Osteoblast (primary cell): Measurements from ENCODE around the gene PTPRC. TPM values are rescaled to one million over a fixed set of nuclear protein-coding genes. Genes with fewer than 3 reads are reported as not detected.

Source experiments
- DNase-seq: peaks from one replicate; pipeline ENCODE4 v3.0.0; 2011; ENCODE audit warnings: low spot score, mixed read lengths; ENCODE audit not compliant: insufficient read length; ENCODE audit errors: missing footprints
- H2AFZ ChIP-seq: 2 replicates; pipeline ENCODE4 v1.6.0; 2011; ENCODE audit warnings: mild to moderate bottlenecking, low read length
- H3K27ac ChIP-seq: 2 replicates; pipeline ENCODE4 v1.5.1; 2011; ENCODE audit warnings: mild to moderate bottlenecking, low read depth, low read length, moderate library complexity
- H3K27me3 ChIP-seq: 2 replicates; pipeline ENCODE4 v1.6.0; 2012; ENCODE audit warnings: mild to moderate bottlenecking, control low read depth, inconsistent platforms, low read length, moderate library complexity; ENCODE audit not compliant: insufficient read depth
- H3K36me3 ChIP-seq: 2 replicates; pipeline ENCODE4 v1.5.1; 2011; ENCODE audit warnings: mild to moderate bottlenecking, low read length, control low read depth, moderate library complexity; ENCODE audit not compliant: insufficient read depth
- H3K4me1 ChIP-seq: 2 replicates; pipeline ENCODE4 v1.5.1; 2011; ENCODE audit warnings: mild to moderate bottlenecking, low read length, control low read depth, moderate library complexity; ENCODE audit not compliant: insufficient read depth
- H3K4me2 ChIP-seq: 2 replicates; pipeline ENCODE4 v1.6.0; 2011; ENCODE audit warnings: mild to moderate bottlenecking, low read length; ENCODE audit not compliant: insufficient read depth
- H3K4me3 ChIP-seq: fragments of 200-600 bp; sonication (generic); 3 replicates; pipeline ENCODE4 v1.5.1; 2012; ENCODE audit warnings: mild to moderate bottlenecking, low read length, inconsistent platforms; ENCODE audit not compliant: insufficient read depth
- H3K79me2 ChIP-seq: 2 replicates; pipeline ENCODE4 v1.6.0; 2012; ENCODE audit warnings: mild to moderate bottlenecking, low read length, control low read depth, inconsistent platforms; ENCODE audit not compliant: insufficient read depth
- H3K9me3 ChIP-seq: 2 replicates; pipeline ENCODE4 v1.5.1; 2011; ENCODE audit warnings: low read depth, low read length, control low read depth
- H4K20me1 ChIP-seq: 2 replicates; pipeline ENCODE4 v1.6.0; 2012; ENCODE audit warnings: mild to moderate bottlenecking, low read length, control low read depth; ENCODE audit not compliant: insufficient read depth
- CTCF ChIP-seq: IDR thresholded peaks from 2 replicates; pipeline ENCODE4 v1.5.1; 2011; ENCODE audit warnings: mild to moderate bottlenecking, low read depth, low read length, moderate library complexity; ENCODE audit errors: extremely low read depth
- total RNA-seq: library from RNA; depleted of rRNA; stranded (reverse); fragments of >200 nt; gene quantifications from 2 replicates; pipeline ENCODE4 v1.2.3, GENCODE V29; 2012

Gene PTPRC
- total RNA-seq, 1 donor, result 1.1 TPM

- Histone ChIP-seq H3K4me3 (no peak overlapping the region), H3K36me3 (no peaks in the 10 kb centered on the region), H2AFZ (no peak overlapping the region), H3K27me3 (no peaks in the 10 kb centered on the region), H3K27ac (no peak overlapping the region), H3K9me3 (no peaks in the 10 kb centered on the region), H3K79me2 (no peaks in the 10 kb centered on the region), H3K4me1 (peaks cover 33% of the 10 kb centered on the region), H4K20me1 (no peaks in the 10 kb centered on the region), H3K4me2 (no peak overlapping the region)
- no peak for DNase-seq
- TF ChIP-seq CTCF, result no peak
Observed at GRCh38 chr1:198674009-198674408, 35.2 kb downstream of the PTPRC start.

- no peak for DNase-seq
- Histone ChIP-seq H2AFZ (no peak overlapping the region), H3K4me1 (peaks cover 25% of the 10 kb centered on the region), H3K79me2 (no peaks in the 10 kb centered on the region), H3K27me3 (no peaks in the 10 kb centered on the region), H3K27ac (peak overlapping the region; percentile 7), H3K4me2 (no peak overlapping the region), H3K9me3 (no peaks in the 10 kb centered on the region), H3K36me3 (no peaks in the 10 kb centered on the region), H4K20me1 (no peaks in the 10 kb centered on the region), H3K4me3 (no peak overlapping the region)
- no peak for TF ChIP-seq CTCF
Observed at GRCh38 chr1:198676253-198676652, 37.4 kb downstream of the PTPRC start.

DNA sequence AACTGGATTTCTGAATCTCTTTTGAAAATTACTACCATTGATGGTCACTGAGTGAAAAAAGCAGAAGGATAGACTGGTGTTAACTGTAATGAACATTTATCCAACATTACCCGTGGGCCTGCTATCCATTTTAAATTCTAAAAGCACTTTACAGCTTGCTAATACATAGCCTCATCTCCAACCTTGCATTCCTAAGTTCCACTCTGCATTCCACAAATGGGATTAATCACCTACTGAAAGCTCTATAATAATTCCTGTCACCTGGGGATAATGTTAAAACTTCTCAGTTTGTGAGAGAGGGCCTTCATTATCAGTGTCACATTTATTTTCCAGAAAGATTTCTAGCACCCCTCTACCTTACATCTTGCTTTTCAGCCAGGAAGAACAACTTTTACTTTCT lies 38.2 kb downstream of the PTPRC start:
- Histone ChIP-seq H3K36me3 (no peaks in the 10 kb centered on the region), H3K9me3 (no peaks in the 10 kb centered on the region), H3K4me3 (no peak overlapping the region), H3K4me1 (peaks cover 23% of the 10 kb centered on the region), H4K20me1 (no peaks in the 10 kb centered on the region), H3K79me2 (no peaks in the 10 kb centered on the region), H3K27ac (peak overlapping the region; percentile 10), H3K4me2 (no peak overlapping the region), H2AFZ (peak overlapping the region; percentile 64), H3K27me3 (no peaks in the 10 kb centered on the region)
- no peak for TF ChIP-seq CTCF
- DNase-seq, result no peak

DNA sequence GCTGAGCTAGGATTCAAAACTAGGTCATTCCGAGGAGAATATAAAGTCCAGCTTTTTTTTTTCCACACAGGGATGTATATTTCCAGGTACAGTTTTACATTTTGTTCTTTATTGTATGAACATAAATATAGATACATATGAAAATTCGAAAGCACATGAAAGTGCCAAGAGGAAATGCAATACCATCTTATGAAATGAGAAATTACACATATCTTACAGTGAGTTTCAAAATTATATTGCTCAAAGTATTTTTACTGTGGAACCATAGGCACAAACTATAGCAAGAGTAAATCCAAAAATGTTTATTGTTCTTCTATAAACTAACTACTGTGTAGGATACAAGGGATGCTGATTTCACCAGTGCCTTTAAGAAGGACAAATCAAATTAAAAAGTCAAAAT lies 39.0 kb downstream of the PTPRC start:
- H3K27ac ChIP-seq, result no peak overlapping the region
- peaks cover 24% of the 10 kb centered on the region for H3K4me1 ChIP-seq

More for the DNA sequence above, 39.0 kb downstream of the PTPRC start:
- peak overlapping the region; percentile 67 for H2AFZ ChIP-seq
- H3K27me3 ChIP-seq, result no peaks in the 10 kb centered on the region
- DNase-seq, result no peak
- no peaks in the 10 kb centered on the region for H3K36me3 ChIP-seq
- H3K4me3 ChIP-seq, result no peak overlapping the region
- H3K79me2 ChIP-seq, result no peaks in the 10 kb centered on the region
- H3K4me2 ChIP-seq, result no peak overlapping the region
- H4K20me1 ChIP-seq, result no peaks in the 10 kb centered on the region
- H3K9me3 ChIP-seq, result no peaks in the 10 kb centered on the region
- TF ChIP-seq CTCF, result no peak
